PFSK-1 (cell line): ENCODE results near the gene OR5M8.

ENCODE experiments used
- POLR2AphosphoS5 ChIP-seq: IDR thresholded peaks from 2 replicates; pipeline ENCODE4 v1.6.1; 2012; ENCODE audit warnings: low read depth, mild to moderate bottlenecking, control low read depth, low read length, moderate library complexity
- SIN3A ChIP-seq: IDR thresholded peaks from 2 replicates; pipeline ENCODE4 v1.6.1; 2012; ENCODE audit warnings: mild to moderate bottlenecking, low read length, moderate library complexity, borderline replicate concordance; ENCODE audit not compliant: insufficient read depth

- TF ChIP-seq SIN3A: no peak
- TF ChIP-seq POLR2AphosphoS5: no peak
These were observed at the start of gene OR5M8 for GRCh38 chr11:56491270-56491669.
